PC-3 (cell line): ENCODE data around the gene NPW.

ENCODE experiments used
- EZH2 ChIP-seq: fragments of 300-600 bp; sonication (generic); IDR thresholded peaks from one replicate; pipeline ENCODE4 v1.6.1; 2017; ENCODE audit warnings: antibody characterized with exemption, mild to moderate bottlenecking, low read length; ENCODE audit not compliant: unreplicated experiment
- TF ChIP-seq, protein P1 (sequence below): fragments of 300-600 bp; sonication (generic); conservative IDR thresholded peaks from 2 replicates; pipeline ENCODE4 v1.5.1; 2017; ENCODE audit warnings: antibody characterized with exemption, low read depth, mild to moderate bottlenecking, low read length

DNA sequence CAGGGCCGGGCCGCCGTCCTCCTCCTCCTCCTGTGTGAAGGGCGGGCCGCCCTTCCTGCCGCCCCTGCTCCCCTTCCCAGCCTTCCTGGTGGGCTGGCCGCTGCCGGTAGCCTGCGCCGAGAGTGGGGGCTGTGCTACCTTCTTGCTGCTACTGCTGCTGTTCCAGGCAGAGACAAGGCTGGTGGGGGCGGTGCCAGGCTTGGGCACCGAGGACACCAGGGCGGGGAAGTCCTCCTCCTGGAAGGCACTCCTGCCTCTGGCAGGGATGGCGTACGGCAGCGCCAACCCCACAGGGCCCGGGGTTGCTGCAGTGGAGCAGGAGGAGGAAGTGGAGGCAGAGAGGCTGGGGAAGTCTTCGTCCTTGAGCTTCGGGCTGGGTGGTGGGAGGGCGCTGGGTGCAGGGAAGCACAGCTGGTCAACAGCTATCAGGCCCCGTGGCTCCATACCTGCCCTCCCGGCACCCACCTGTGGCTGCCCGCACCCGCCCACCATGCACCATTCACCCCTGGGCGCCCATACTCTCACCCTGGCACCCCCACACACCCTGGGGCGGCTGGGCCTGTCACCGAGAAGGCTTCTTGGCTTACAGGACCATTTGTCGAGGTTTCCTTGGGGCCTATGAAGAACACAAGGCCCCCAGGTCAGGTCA lies 19.6 kb upstream of the NPW start:
- TF ChIP-seq EZH2, result no peak
- TF ChIP-seq, protein P1, sequence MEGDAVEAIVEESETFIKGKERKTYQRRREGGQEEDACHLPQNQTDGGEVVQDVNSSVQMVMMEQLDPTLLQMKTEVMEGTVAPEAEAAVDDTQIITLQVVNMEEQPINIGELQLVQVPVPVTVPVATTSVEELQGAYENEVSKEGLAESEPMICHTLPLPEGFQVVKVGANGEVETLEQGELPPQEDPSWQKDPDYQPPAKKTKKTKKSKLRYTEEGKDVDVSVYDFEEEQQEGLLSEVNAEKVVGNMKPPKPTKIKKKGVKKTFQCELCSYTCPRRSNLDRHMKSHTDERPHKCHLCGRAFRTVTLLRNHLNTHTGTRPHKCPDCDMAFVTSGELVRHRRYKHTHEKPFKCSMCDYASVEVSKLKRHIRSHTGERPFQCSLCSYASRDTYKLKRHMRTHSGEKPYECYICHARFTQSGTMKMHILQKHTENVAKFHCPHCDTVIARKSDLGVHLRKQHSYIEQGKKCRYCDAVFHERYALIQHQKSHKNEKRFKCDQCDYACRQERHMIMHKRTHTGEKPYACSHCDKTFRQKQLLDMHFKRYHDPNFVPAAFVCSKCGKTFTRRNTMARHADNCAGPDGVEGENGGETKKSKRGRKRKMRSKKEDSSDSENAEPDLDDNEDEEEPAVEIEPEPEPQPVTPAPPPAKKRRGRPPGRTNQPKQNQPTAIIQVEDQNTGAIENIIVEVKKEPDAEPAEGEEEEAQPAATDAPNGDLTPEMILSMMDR, result no peak
